ENCODE data around the gene FAM13B.
"Not testable (repeated sequence)": the region's sequence is repeated elsewhere in the genome, so short reads cannot be mapped to it uniquely, and the experiment has no call there.

Gene FAM13B

GRCh38 chr5:137994556-137994955 lies 38.3 kb downstream of the FAM13B start:
- intact Hi-C loops (cut with DNase I) = no loop called here
- DNase-seq = no peak

GRCh38 chr5:137989419-137989818 lies 43.5 kb downstream of the FAM13B start:
- DNase-seq = no peak
- intact Hi-C loops (cut with DNase I) = no loop called here

- no peak for DNase-seq
- intact Hi-C loops (cut with DNase I) = no loop called here
Observed at GRCh38 chr5:137975208-137975607, 57.7 kb downstream of the FAM13B start.

- DNase-seq; intact Hi-C loops (cut with DNase I): not testable (repeated sequence)
Observed at GRCh38 chr5:137970384-137970783, 62.5 kb downstream of the FAM13B start.

GRCh38 chr5:137960819-137961218 lies 72.1 kb downstream of the FAM13B start:
- intact Hi-C loops (cut with DNase I) = no loop called here
- no peak for DNase-seq

- intact Hi-C loops (cut with DNase I) = no loop called here
- peak in 2 of 10 donors; percentile 13 to 15 for DNase-seq
Observed at GRCh38 chr5:137960141-137960540, 72.7 kb downstream of the FAM13B start.

- no peak for DNase-seq
- intact Hi-C loops (cut with DNase I) = no loop called here
Observed at GRCh38 chr5:137959488-137959887, 73.4 kb downstream of the FAM13B start.

GRCh38 chr5:137957948-137958347 lies 74.9 kb downstream of the FAM13B start:
- no peak for DNase-seq
- intact Hi-C loops (cut with DNase I) = no loop called here

GRCh38 chr5:137954131-137954879 lies 78.6 kb downstream of the FAM13B start:
- no peak for DNase-seq
- intact Hi-C loops (cut with DNase I) = no loop called here

- DNase-seq = no peak
- intact Hi-C loops (cut with DNase I) = no loop called here
Observed at GRCh38 chr5:137945825-137946224, 87.1 kb downstream of the FAM13B start.

GRCh38 chr5:137944280-137944679 lies 88.6 kb downstream of the FAM13B start:
- DNase-seq; intact Hi-C loops (cut with DNase I): not testable (repeated sequence)

GRCh38 chr5:137939331-137939730 lies 93.5 kb downstream of the FAM13B start:
- DNase-seq = no peak
- intact Hi-C loops (cut with DNase I) = loop anchor here (10.0 kb wide), 1 partner anchor 115 kb away; no protein-coding TSS in a partner anchor

GRCh38 chr5:137938751-137939143 lies 94.1 kb downstream of the FAM13B start:
- intact Hi-C loops (cut with DNase I) = loop anchor here (10.0 kb wide), 1 partner anchor 114 kb away; no protein-coding TSS in a partner anchor

GRCh38 chr5:137937994-137938750 lies 94.7 kb downstream of the FAM13B start:
- DNase-seq = no peak
- intact Hi-C loops (cut with DNase I) = loop anchor here (10.0 kb wide), 1 partner anchor 113 kb away; no protein-coding TSS in a partner anchor

More at GRCh38 chr5:137938751-137939143, 94.1 kb downstream of the FAM13B start:
- DNase-seq = no peak

GRCh38 chr5:137935694-137936093 lies 97.2 kb downstream of the FAM13B start:
- DNase-seq = no peak
- intact Hi-C loops (cut with DNase I) = loop anchor here (10.0 kb wide), 1 partner anchor 111 kb away; no protein-coding TSS in a partner anchor

- no peak for DNase-seq
- intact Hi-C loops (cut with DNase I) = loop anchor here (10.0 kb wide), 1 partner anchor 110 kb away; no protein-coding TSS in a partner anchor
Observed at GRCh38 chr5:137935190-137935589, 97.7 kb downstream of the FAM13B start.

GRCh38 chr5:137933491-137933911 lies 99.4 kb downstream of the FAM13B start:
- intact Hi-C loops (cut with DNase I) = loop anchor here (10.0 kb wide), 1 partner anchor 109 kb away; no protein-coding TSS in a partner anchor

GRCh38 chr5:137932800-137933199 lies 100.1 kb downstream of the FAM13B start:
- DNase-seq = no peak
- intact Hi-C loops (cut with DNase I) = loop anchor here (10.0 kb wide), 1 partner anchor 108 kb away; no protein-coding TSS in a partner anchor

More at GRCh38 chr5:137933491-137933911, 99.4 kb downstream of the FAM13B start:
- no peak for DNase-seq

- no peak for DNase-seq
- intact Hi-C loops (cut with DNase I) = loop anchor here (10.0 kb wide), 1 partner anchor 111 kb away; the partner anchor contains the start of gene FAM13B
Observed at GRCh38 chr5:137923856-137924255, 109.0 kb downstream of the FAM13B start.

GRCh38 chr5:137921931-137922330 lies 110.9 kb downstream of the FAM13B start:
- no peak for DNase-seq
- intact Hi-C loops (cut with DNase I) = loop anchor here (10.0 kb wide), 1 partner anchor 113 kb away; the partner anchor contains the start of gene FAM13B

- intact Hi-C loops (cut with DNase I) = no loop called here
- no peak for DNase-seq
Observed at GRCh38 chr5:137916923-137917322, 116.0 kb downstream of the FAM13B start.
